GM19240 (cell line): Measurements from ENCODE around the gene ARPC4.
"Not testable (repeated sequence)": the region's sequence is repeated elsewhere in the genome, so short reads cannot be mapped to it uniquely, and the experiment has no call there.

Experiments
- DNase-seq: peaks from one replicate; pipeline ENCODE4 v3.0.0; 2011; ENCODE audit warnings: low spot score; ENCODE audit not compliant: insufficient read length

Gene ARPC4

GRCh38 chr3:9851926-9852325 is 59.0 kb downstream of the ARPC4 start:
- not testable (repeated sequence) for DNase-seq

- no peak for DNase-seq
Measured at GRCh38 chr3:9852528-9852927, 59.6 kb downstream of the ARPC4 start.

- not testable (repeated sequence) for DNase-seq
Measured at GRCh38 chr3:9854291-9854940, 61.5 kb downstream of the ARPC4 start.

GRCh38 chr3:9855594-9855993 is 62.7 kb downstream of the ARPC4 start:
- no peak for DNase-seq
